SK-N-MC (cell line): ENCODE data around the gene HMHB1.

ENCODE experiments used
- EZH2 ChIP-seq: fragments of 200-600 bp; sonication (generic); IDR thresholded peaks from one replicate; pipeline ENCODE4 v1.6.1; 2017; ENCODE audit warnings: antibody characterized with exemption
- FOXP2 ChIP-seq: optimal IDR thresholded peaks from 2 replicates; pipeline ENCODE3; 2011; ENCODE audit warnings: mild to moderate bottlenecking, moderate library complexity; ENCODE audit not compliant: insufficient read depth; ENCODE audit errors: extremely low read length, control extremely low read depth
- POLR2AphosphoS5 ChIP-seq: IDR thresholded peaks from 2 replicates; pipeline ENCODE4 v1.6.1; 2012; ENCODE audit warnings: mild to moderate bottlenecking, low read depth, low read length, borderline replicate concordance

- TF ChIP-seq POLR2AphosphoS5 (no peak), EZH2 (no peak), FOXP2 (no peak)
Observed at GRCh38 chr5:143820451-143820850, 8.5 kb downstream of the HMHB1 start.
